Uterus (tissue), 4 donors: Measurements from ENCODE around the gene SARDH. TPM values are rescaled to one million over a fixed set of nuclear protein-coding genes. Genes with fewer than 3 reads are reported as not detected.
"Not testable (repeated sequence)": the region's sequence is repeated elsewhere in the genome, so short reads cannot be mapped to it uniquely, and the experiment has no call there.

ENCODE experiments used
- DNase-seq, 2 donors: peaks; one replicate each; pipeline ENCODE4 v3.0.0-alpha.2; 2019 to 2020
- H3K27ac ChIP-seq, 2 donors: fragments of 200-600 bp; sonication (generic); 1 replicate in 1 of 2; 2 replicates in 1 of 2; pipeline ENCODE4 v1.5.1; 2016 to 2018
- H3K27me3 ChIP-seq, 2 donors: fragments of 200-600 bp; sonication (generic); one replicate each; pipeline ENCODE4 v1.5.1; 2018 to 2019; ENCODE audit warnings: control low read depth in 1 of 2
- H3K36me3 ChIP-seq, 2 donors: fragments of 200-600 bp; sonication (generic); one replicate each; pipeline ENCODE4 v1.5.1; 2019; ENCODE audit warnings: control low read depth in 1 of 2
- H3K4me1 ChIP-seq, 2 donors: fragments of 200-600 bp; sonication (generic); one replicate each; pipeline ENCODE4 v1.5.1; 2018 to 2019; ENCODE audit warnings: control low read depth in 1 of 2
- H3K4me3 ChIP-seq, 2 donors: fragments of 200-600 bp; sonication (generic); 1 replicate in 1 of 2; 2 replicates in 1 of 2; pipeline ENCODE4 v1.5.1; 2018 to 2019; ENCODE audit warnings: mild to moderate bottlenecking in 1 of 2
- H3K9me3 ChIP-seq, 2 donors: fragments of 200-600 bp; sonication (generic); one replicate each; pipeline ENCODE4 v1.5.1; 2019; ENCODE audit warnings: control low read depth in 1 of 2
- CTCF ChIP-seq, 4 experiments: fragments of 200-600 bp in 2 of 4; fragments of 450-650 bp in 2 of 4; sonication (generic) in 2 of 4; IDR thresholded peaks; one replicate each; pipeline ENCODE4 v1.5.1; 2016 to 2019; ENCODE audit warnings: antibody characterized with exemption in 4 of 4, mild to moderate bottlenecking in 2 of 4, moderate library complexity in 1 of 4
- POLR2A ChIP-seq, 2 donors: fragments of 450-650 bp; IDR thresholded peaks; one replicate each; pipeline ENCODE4 v1.6.1; 2016; ENCODE audit warnings: antibody characterized with exemption in 2 of 2, mild to moderate bottlenecking in 1 of 2, moderate library complexity in 1 of 2
- intact Hi-C: fragments of 100-400 bp; cut with DNase I; formaldehyde crosslinking; loops from one replicate; pipeline ENCODE4 v1.15.1; 2023; ENCODE audit warnings: low total_unique reads
- total RNA-seq, 4 donors: library from RNA; depleted of rRNA in 3 of 4; stranded (reverse); fragments of >200 nt in 3 of 4; gene quantifications; one replicate each; pipeline versions ENCODE4 v1.1.0 to v1.2.4, GENCODE V29; 2014 to 2023
- donor health status: DM: yes; HTN: yes; CAD: no.

The SARDH gene
- total RNA-seq, 4 donors from 2014 or later = 2.7 to 14.1 TPM; not detected in 2

GRCh38 chr9:133632806-133633680 lies 105.1 kb downstream of the SARDH start:
- H3K9me3 ChIP-seq = no peaks in the 10 kb centered on the region
- H3K27me3 ChIP-seq = no peaks in the 10 kb centered on the region
- no peaks in the 10 kb centered on the region for H3K36me3 ChIP-seq
- H3K27ac ChIP-seq = no peak overlapping the region
- intact Hi-C loops = no loop called here
- H3K4me1 ChIP-seq = no peaks in the 10 kb centered on the region
- no peak for DNase-seq
- H3K4me3 ChIP-seq = no peak overlapping the region
- no peak for TF ChIP-seq POLR2A (IDR thresholded peaks at IDR 0.05)

GRCh38 chr9:133631111-133631510 lies 107.0 kb downstream of the SARDH start:
- Histone ChIP-seq H3K4me3 (no peak overlapping the region), H3K27me3 (no peaks in the 10 kb centered on the region), H3K9me3 (no peaks in the 10 kb centered on the region), H3K36me3 (no peaks in the 10 kb centered on the region), H3K27ac (no peak overlapping the region), H3K4me1 (no peaks in the 10 kb centered on the region)
- intact Hi-C loops = no loop called here
- DNase-seq = no peak
- TF ChIP-seq POLR2A (IDR thresholded peaks at IDR 0.05) (no peak), CTCF (IDR thresholded peaks at IDR 0.05) (no peak)

DNA sequence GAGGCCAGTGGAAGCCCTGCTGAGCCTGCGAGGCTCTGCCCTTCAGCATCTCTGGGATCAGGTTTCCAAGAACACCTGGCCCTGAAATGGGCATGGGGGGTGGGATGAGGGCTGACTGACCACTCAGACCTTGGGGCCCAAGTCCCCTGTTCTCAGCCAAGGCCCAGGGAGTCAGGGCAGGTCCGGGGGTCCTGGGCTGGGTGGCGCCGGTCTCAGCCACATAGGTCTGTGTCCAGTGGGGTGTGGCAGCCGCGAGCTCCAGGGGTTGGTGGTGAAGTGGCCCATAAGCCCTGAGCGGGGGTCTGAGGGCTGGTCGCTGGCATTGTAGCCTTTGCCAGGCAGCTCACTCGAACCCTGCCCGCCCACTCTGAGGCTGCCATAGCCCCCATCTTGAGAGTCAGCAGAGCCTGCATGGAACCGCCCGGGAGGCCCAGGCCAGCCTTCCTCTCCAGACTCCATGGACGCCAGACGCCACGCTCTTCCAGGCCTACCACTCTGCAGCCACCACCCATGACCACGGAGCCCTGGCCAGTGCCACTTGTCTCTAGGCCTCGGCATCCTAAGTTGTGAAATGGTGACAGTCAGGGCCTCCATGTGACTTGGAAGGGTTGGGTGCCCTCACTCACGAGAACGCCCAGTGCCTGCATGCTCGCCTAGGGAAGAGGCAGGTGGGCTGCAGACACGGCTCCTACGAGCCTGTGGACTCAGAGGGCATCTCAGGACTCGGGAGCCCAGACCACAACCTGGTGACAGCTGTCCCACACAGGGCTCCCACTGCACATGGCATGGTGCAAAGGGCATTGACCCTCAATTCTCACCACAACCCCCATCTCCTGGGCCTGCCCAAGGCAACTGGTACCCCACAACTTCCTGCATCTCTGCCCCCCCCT lies 108.7 kb downstream of the SARDH start:
- no peaks in the 10 kb centered on the region for H3K36me3 ChIP-seq
- no peaks in the 10 kb centered on the region for H3K4me1 ChIP-seq
- intact Hi-C loops = no loop called here
- no peak overlapping the region for H3K27ac ChIP-seq
- H3K9me3 ChIP-seq = no peaks in the 10 kb centered on the region
- no peak overlapping the region for H3K4me3 ChIP-seq
- H3K27me3 ChIP-seq = no peaks in the 10 kb centered on the region
- TF ChIP-seq POLR2A (IDR thresholded peaks at IDR 0.05) (no peak), CTCF (IDR thresholded peaks at IDR 0.05) (no peak)
- no peak for DNase-seq

- intact Hi-C loops = no loop called here
- Histone ChIP-seq H3K4me3 (no peak overlapping the region), H3K36me3 (no peaks in the 10 kb centered on the region), H3K27me3 (no peaks in the 10 kb centered on the region), H3K27ac (no peak overlapping the region), H3K4me1 (no peaks in the 10 kb centered on the region), H3K9me3 (no peaks in the 10 kb centered on the region)
- DNase-seq = no peak
- TF ChIP-seq CTCF (IDR thresholded peaks at IDR 0.05) = no peak
- no peak for TF ChIP-seq POLR2A (IDR thresholded peaks at IDR 0.05)
These were observed 109.4 kb downstream of the SARDH start for GRCh38 chr9:133628766-133629165.

GRCh38 chr9:133627341-133627740 lies 110.8 kb downstream of the SARDH start:
- Histone ChIP-seq H3K27ac (no peak overlapping the region), H3K27me3 (no peaks in the 10 kb centered on the region), H3K4me1 (no peaks in the 10 kb centered on the region), H3K36me3 (no peaks in the 10 kb centered on the region), H3K4me3 (no peak overlapping the region), H3K9me3 (no peaks in the 10 kb centered on the region)
- intact Hi-C loops = no loop called here
- TF ChIP-seq POLR2A (IDR thresholded peaks at IDR 0.05) = no peak
- no peak for TF ChIP-seq CTCF (IDR thresholded peaks at IDR 0.05)
- DNase-seq = no peak

DNA sequence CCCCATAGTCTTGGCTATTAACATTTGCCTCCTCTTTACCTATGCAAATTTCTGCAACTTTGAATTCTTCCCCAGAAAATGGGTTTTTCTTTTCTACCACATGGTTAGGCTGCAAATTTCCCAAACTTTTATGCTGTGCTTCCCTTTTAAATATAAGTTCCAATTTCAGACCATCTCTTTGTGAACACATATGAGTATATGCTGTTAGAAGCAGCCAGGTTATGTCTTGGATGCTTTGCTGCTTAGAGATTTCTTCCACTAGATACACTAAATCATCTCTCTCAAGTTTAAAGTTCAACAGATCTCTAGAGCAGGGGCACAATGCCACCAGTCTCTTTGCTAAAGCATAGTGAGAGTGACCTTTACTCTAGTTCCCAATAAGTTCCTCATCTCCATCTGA lies 112.1 kb downstream of the SARDH start:
- intact Hi-C loops, H3K27me3 ChIP-seq, H3K4me1 ChIP-seq, H3K4me3 ChIP-seq, H3K9me3 ChIP-seq, DNase-seq, H3K36me3 ChIP-seq, H3K27ac ChIP-seq: not testable (repeated sequence)
